Mesendoderm (in vitro differentiated cells): ENCODE data around the gene ANO7.

Source experiments
- DNase-seq: peaks from one replicate; pipeline ENCODE4 v3.0.0; 2013
- H2AK5ac ChIP-seq: 2 replicates; pipeline ENCODE4 v1.6.1; 2013; ENCODE audit warnings: low read length, inconsistent platforms
- H2BK120ac ChIP-seq: 2 replicates; pipeline ENCODE4 v1.6.1; 2013; ENCODE audit warnings: low read depth, mild to moderate bottlenecking, low read length, moderate library complexity, mixed read lengths
- H2BK15ac ChIP-seq: replicated peaks from 2 replicates; pipeline ENCODE4 v1.6.1; 2013; ENCODE audit warnings: low read depth, mild to moderate bottlenecking, moderate library complexity
- H2BK5ac ChIP-seq: 2 replicates; pipeline ENCODE4 v1.6.1; 2013; ENCODE audit warnings: low read length, inconsistent platforms
- H3K18ac ChIP-seq: 2 replicates; pipeline ENCODE4 v1.6.1; 2013; ENCODE audit warnings: mild to moderate bottlenecking, low read length, mixed read lengths
- H3K23ac ChIP-seq: one replicate; pipeline ENCODE4 v1.6.1; 2013; ENCODE audit warnings: low read length
- H3K27ac ChIP-seq: 2 replicates; pipeline ENCODE4 v1.5.1; 2013; ENCODE audit warnings: low read depth, mild to moderate bottlenecking, inconsistent platforms, low read length, moderate library complexity
- H3K27me3 ChIP-seq: 2 replicates; pipeline ENCODE4 v1.6.1; 2013; ENCODE audit warnings: low read length, control low read depth, mild to moderate bottlenecking, inconsistent platforms; ENCODE audit not compliant: insufficient read depth, poor library complexity
- H3K36me3 ChIP-seq: 2 replicates; pipeline ENCODE4 v1.6.1; 2013; ENCODE audit warnings: low read length, inconsistent platforms; ENCODE audit not compliant: control insufficient read depth, insufficient read depth
- H3K4ac ChIP-seq: one replicate; pipeline ENCODE4 v1.6.1; 2013; ENCODE audit warnings: low read depth, mild to moderate bottlenecking, low read length, moderate library complexity
- H3K4me1 ChIP-seq: 2 replicates; pipeline ENCODE4 v1.6.1; 2013; ENCODE audit warnings: low read depth, low read length, inconsistent platforms; ENCODE audit not compliant: control insufficient read depth
- H3K4me2 ChIP-seq: 2 replicates; pipeline ENCODE4 v1.6.1; 2013; ENCODE audit warnings: low read length
- H3K4me3 ChIP-seq: 2 replicates; pipeline ENCODE4 v1.5.1; 2013; ENCODE audit warnings: mild to moderate bottlenecking, low read length
- H3K56ac ChIP-seq: one replicate; pipeline ENCODE4 v1.6.1; 2013; ENCODE audit warnings: low read length
- H3K79me1 ChIP-seq: 2 replicates; pipeline ENCODE4 v1.6.1; 2013; ENCODE audit warnings: low read length, inconsistent platforms
- H3K79me2 ChIP-seq: 2 replicates; pipeline ENCODE4 v1.6.1; 2013; ENCODE audit warnings: mild to moderate bottlenecking, low read length; ENCODE audit not compliant: control insufficient read depth, insufficient read depth
- H3K9ac ChIP-seq: 2 replicates; pipeline ENCODE4 v1.6.1; 2013; ENCODE audit warnings: low read length, inconsistent platforms
- H4K5ac ChIP-seq: one replicate; pipeline ENCODE4 v1.6.1; 2013; ENCODE audit warnings: low read length
- H4K8ac ChIP-seq: one replicate; pipeline ENCODE4 v1.6.1; 2013; ENCODE audit warnings: low read depth, mild to moderate bottlenecking, control low read depth, low read length, moderate library complexity
- WGBS: extraction: QIAGEN DNeasy Blood & Tissue Kit; methylation state at CpG from one replicate; pipeline ENCODE4 v1.1.7; 2013; ENCODE audit warnings: low lambda C conversion rate, missing lambda C conversion rate; ENCODE audit not compliant: insufficient coverage; ENCODE audit errors: extremely low coverage; 5-methylcytosine and 5-hydroxymethylcytosine counted together

ANO7 gene

DNA sequence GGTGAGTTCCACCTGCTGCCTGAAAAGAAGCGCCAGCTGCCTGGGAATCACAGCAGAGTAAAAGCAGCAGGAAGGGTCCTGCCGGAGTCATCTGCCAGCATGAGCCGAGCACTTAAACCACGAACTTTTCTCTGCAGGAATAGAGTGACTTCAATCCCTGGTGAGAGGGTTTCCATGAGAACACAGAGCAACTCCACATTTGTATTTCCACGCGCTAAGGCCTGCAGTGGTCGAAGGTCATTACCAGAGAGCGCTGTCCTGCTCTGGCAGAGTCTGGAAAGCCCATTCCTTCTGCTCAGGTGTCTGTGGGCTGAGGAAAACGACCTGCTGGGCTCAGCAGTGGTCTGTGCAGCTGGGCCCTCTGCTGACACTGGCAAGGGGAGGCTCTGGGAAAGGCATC lies 45.9 kb upstream of the ANO7 start:
- Histone ChIP-seq H2BK5ac (no peak overlapping the region), H3K4me2 (no peak overlapping the region), H3K23ac (no peak overlapping the region), H3K27me3 (no peaks in the 10 kb centered on the region), H3K79me2 (no peaks in the 10 kb centered on the region), H3K79me1 (peaks cover 7% of the 10 kb centered on the region), H3K18ac (no peak overlapping the region), H4K8ac (no peak overlapping the region), H2AK5ac (no peak overlapping the region), H3K4ac (no peak overlapping the region), H3K4me1 (no peaks in the 10 kb centered on the region), H3K27ac (no peak overlapping the region), H3K36me3 (no peaks in the 10 kb centered on the region), H2BK15ac (no peak overlapping the region), H3K56ac (no peak overlapping the region), H3K9ac (no peak overlapping the region), H3K4me3 (no peak overlapping the region), H2BK120ac (no peak overlapping the region), H4K5ac (no peak overlapping the region)
- WGBS = no CpG with 5 or more reads among the region's 9 CpGs
- no peak for DNase-seq

- no peaks in the 10 kb centered on the region for H3K36me3 ChIP-seq
- H2BK120ac ChIP-seq = no peak overlapping the region
- no peak overlapping the region for H3K4ac ChIP-seq
- no peak overlapping the region for H3K4me3 ChIP-seq
- no peak overlapping the region for H3K23ac ChIP-seq
- H2AK5ac ChIP-seq = no peak overlapping the region
- no peak overlapping the region for H3K56ac ChIP-seq
- H3K27me3 ChIP-seq = no peaks in the 10 kb centered on the region
- H4K5ac ChIP-seq = no peak overlapping the region
- H3K9ac ChIP-seq = no peak overlapping the region
- H3K27ac ChIP-seq = no peak overlapping the region
- no peak overlapping the region for H3K18ac ChIP-seq
- no peak overlapping the region for H3K4me2 ChIP-seq
- no peaks in the 10 kb centered on the region for H3K4me1 ChIP-seq
- no CpG with 5 or more reads among the region's 4 CpGs for WGBS
- H4K8ac ChIP-seq = no peak overlapping the region
- H3K79me2 ChIP-seq = no peaks in the 10 kb centered on the region
- H2BK5ac ChIP-seq = no peak overlapping the region
- no peak for DNase-seq
- H2BK15ac ChIP-seq = no peak overlapping the region
- H3K79me1 ChIP-seq = peaks cover 12% of the 10 kb centered on the region
Measured at GRCh38 chr2:241146286-241146685, 42.2 kb upstream of the ANO7 start.

DNA sequence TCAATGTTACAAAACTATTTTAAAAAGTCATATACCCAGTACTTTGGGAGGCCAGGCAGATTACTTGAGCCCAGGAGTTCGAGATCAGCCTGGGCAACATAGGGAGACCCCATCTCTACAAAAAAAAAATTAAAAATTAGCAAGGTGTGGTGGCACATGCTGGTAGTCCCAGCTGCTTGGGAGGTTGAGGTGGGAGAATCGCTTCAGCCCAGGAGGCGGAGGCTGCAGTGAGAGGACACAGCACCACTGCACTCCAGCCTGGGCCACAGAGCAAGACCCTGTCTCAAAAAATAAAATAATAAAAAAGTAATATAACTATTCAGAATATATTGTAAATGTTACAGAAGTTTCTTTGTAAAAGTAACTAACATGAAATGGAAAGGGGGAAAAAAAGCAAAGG lies 41.1 kb upstream of the ANO7 start:
- no CpG with 5 or more reads among the region's 3 CpGs for WGBS
- no peak overlapping the region for H3K56ac ChIP-seq

GRCh38 chr2:241148239-241148638 lies 40.2 kb upstream of the ANO7 start:
- Histone ChIP-seq H3K23ac (no peak overlapping the region), H3K4me2 (peak overlapping the region; percentile 6), H3K18ac (no peak overlapping the region), H3K79me2 (no peaks in the 10 kb centered on the region), H3K36me3 (no peaks in the 10 kb centered on the region), H3K27me3 (no peaks in the 10 kb centered on the region), H3K9ac (peak overlapping the region; percentile 79), H3K4me3 (no peak overlapping the region), H2BK120ac (no peak overlapping the region), H2BK5ac (no peak overlapping the region), H3K4ac (no peak overlapping the region), H4K8ac (no peak overlapping the region), H3K27ac (no peak overlapping the region), H2BK15ac (no peak overlapping the region), H4K5ac (no peak overlapping the region), H3K79me1 (peaks cover 18% of the 10 kb centered on the region), H2AK5ac (no peak overlapping the region), H3K56ac (peak overlapping the region; percentile 59), H3K4me1 (no peaks in the 10 kb centered on the region)
- DNase-seq = no peak
- no CpG with 5 or more reads among the region's 4 CpGs for WGBS

More for the DNA sequence above, 41.1 kb upstream of the ANO7 start:
- H3K18ac ChIP-seq = no peak overlapping the region
- no peak overlapping the region for H3K23ac ChIP-seq
- no peak overlapping the region for H3K4me3 ChIP-seq
- H3K4me2 ChIP-seq = no peak overlapping the region
- no peak overlapping the region for H4K5ac ChIP-seq
- H2BK5ac ChIP-seq = no peak overlapping the region
- H3K79me2 ChIP-seq = no peaks in the 10 kb centered on the region
- H2BK15ac ChIP-seq = no peak overlapping the region
- no peak overlapping the region for H2AK5ac ChIP-seq
- H3K4ac ChIP-seq = no peak overlapping the region
- no peaks in the 10 kb centered on the region for H3K27me3 ChIP-seq
- H3K4me1 ChIP-seq = no peaks in the 10 kb centered on the region
- no peak overlapping the region for H3K27ac ChIP-seq
- H3K36me3 ChIP-seq = no peaks in the 10 kb centered on the region
- no peak overlapping the region for H4K8ac ChIP-seq
- no peak overlapping the region for H2BK120ac ChIP-seq
- peaks cover 14% of the 10 kb centered on the region for H3K79me1 ChIP-seq
- H3K9ac ChIP-seq = no peak overlapping the region
- no peak for DNase-seq

DNA sequence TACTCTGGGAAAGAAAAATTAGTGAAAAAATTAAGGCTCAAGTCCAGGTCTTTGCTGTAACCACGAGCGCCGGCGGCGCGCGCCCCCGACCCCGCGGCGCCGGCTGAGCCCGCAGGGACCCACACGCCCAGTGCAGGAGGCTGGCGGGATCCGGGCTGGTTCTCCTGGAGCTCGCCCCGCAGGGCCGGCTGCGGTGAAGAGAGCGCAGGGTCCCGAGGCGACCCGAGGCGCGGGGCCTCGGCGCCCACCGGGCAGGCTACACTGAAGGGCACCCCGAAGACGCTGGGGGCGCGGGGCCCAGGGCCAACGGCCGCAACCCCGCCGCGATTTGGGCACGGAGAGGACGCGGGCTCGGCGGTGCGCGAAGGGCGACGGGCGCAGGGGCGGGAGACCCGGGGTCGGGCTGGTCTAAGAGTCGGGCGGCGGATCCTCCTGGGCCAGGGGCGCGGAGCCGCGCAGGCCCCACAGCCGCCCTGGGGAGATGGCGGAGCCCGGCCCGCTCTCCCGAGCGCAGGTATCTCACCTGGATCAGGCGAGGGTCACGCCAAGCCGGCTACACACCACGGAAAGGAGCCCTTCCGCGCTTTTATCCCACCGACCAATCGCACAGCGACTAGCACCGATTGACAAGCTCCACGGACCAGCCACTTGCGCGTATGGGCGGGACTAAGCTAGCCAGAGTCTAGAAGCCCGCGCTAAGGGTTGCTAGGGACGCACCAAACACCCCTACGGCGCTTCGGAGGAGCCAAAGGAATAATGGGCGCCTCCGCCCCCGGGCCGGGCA lies 39.4 kb upstream of the ANO7 start, which contains the start of gene PASK:
TSS of gene PASK (minus strand) at position 582 of the 784 bp plus-strand sequence. CDS start 6,440 bp downstream, outside the sequence.
- Histone ChIP-seq H2BK5ac (no peak within 1 kb of the TSS), H3K79me1 (peaks cover 16% of the 10 kb centered on the region), H2BK120ac (no peak within 1 kb of the TSS), H3K4me1 (no peaks in the 10 kb centered on the region), H3K36me3 (no peaks in the 10 kb centered on the region), H3K4ac (peak within 1 kb of the TSS; percentile 74), H2AK5ac (no peak within 1 kb of the TSS), H3K27me3 (no peaks in the 10 kb centered on the region), H3K23ac (no peak within 1 kb of the TSS), H3K27ac (no peak within 1 kb of the TSS), H3K9ac (peak within 1 kb of the TSS; percentile 79), H3K18ac (peak within 1 kb of the TSS; percentile 54), H2BK15ac (no peak within 1 kb of the TSS), H3K4me3 (peak within 1 kb of the TSS; percentile 60), H4K8ac (no peak within 1 kb of the TSS), H3K4me2 (peak within 1 kb of the TSS; percentile 99), H3K79me2 (no peaks in the 10 kb centered on the region), H3K56ac (peak within 1 kb of the TSS; percentile 85), H4K5ac (no peak within 1 kb of the TSS)
- WGBS = no CpG with 5 or more reads among the region's 88 CpGs
- DNase-seq = peak; percentile 99

DNA sequence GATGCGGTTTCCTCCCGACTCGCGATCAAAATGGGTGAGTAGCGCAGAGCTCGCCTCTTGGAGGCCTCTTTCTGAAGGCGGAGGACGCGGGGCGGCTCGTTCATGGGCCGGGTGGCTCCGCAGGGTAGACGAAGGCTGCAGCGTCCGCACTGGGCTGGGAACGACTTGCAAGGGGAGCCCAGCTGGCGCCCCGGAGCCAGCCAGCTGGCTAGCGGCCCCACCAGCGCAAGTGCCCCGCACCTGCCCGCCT lies 38.9 kb upstream of the ANO7 start:
- H2AK5ac ChIP-seq = no peak overlapping the region
- no peak overlapping the region for H4K5ac ChIP-seq
- no peak overlapping the region for H2BK120ac ChIP-seq
- H3K23ac ChIP-seq = no peak overlapping the region
- peak overlapping the region; percentile 99 for H3K4me2 ChIP-seq
- no peak overlapping the region for H4K8ac ChIP-seq
- H3K18ac ChIP-seq = no peak overlapping the region
- WGBS = no CpG with 5 or more reads among the region's 23 CpGs
- peak overlapping the region; percentile 72 for H3K9ac ChIP-seq
- H3K4me1 ChIP-seq = no peaks in the 10 kb centered on the region
- H3K79me2 ChIP-seq = no peaks in the 10 kb centered on the region
- no peak overlapping the region for H3K4ac ChIP-seq
- no peaks in the 10 kb centered on the region for H3K27me3 ChIP-seq
- no peak overlapping the region for H3K27ac ChIP-seq
- no peak overlapping the region for H2BK5ac ChIP-seq
- DNase-seq = no peak
- peak overlapping the region; percentile 60 for H3K4me3 ChIP-seq
- no peak overlapping the region for H2BK15ac ChIP-seq
- H3K56ac ChIP-seq = peak overlapping the region; percentile 85
- H3K36me3 ChIP-seq = no peaks in the 10 kb centered on the region
- peaks cover 14% of the 10 kb centered on the region for H3K79me1 ChIP-seq
